ENCODE data around the gene ITGA6. TPM values are rescaled to one million over a fixed set of nuclear protein-coding genes. Genes with fewer than 3 reads are reported as not detected.

The ITGA6 gene
- total RNA-seq, 1 experiment from 2014 or later: 78.3 TPM

GRCh38 chr2:172425336-172425735 lies 2.0 kb upstream of the ITGA6 start:
- Histone ChIP-seq H3K4me1 (ENCODE audit: insufficient read depth, low read length) (peaks cover 9% of the 10 kb centered on the region; the same call in 1 of the 2 replicates), H2BK120ac (ENCODE audit: low read depth, low read length, poor library complexity, severe bottlenecking) (no peak overlapping the region), H3K79me2 (ENCODE audit: insufficient read depth, low read length) (peaks cover 9% of the 10 kb centered on the region; the same call in 1 of the 2 replicates), H2BK12ac (ENCODE audit: insufficient read length, low read depth, low read length) (no peak overlapping the region), H2BK15ac (ENCODE audit: low read depth, low read length) (no peak overlapping the region), H3K56ac (ENCODE audit: insufficient read length, low read depth, low read length) (no peak overlapping the region), H3K23ac (ENCODE audit: insufficient read length, low read depth, low read length) (no peak overlapping the region), H3K79me1 (ENCODE audit: insufficient read depth, low read depth, low read length, poor library complexity, severe bottlenecking) (peaks cover 2% of the 10 kb centered on the region), H4K5ac (ENCODE audit: insufficient read length, low read depth, low read length) (no peak overlapping the region), H4K8ac (replicated peaks; ENCODE audit: insufficient read length, low read depth, low read length) (no peak overlapping the region), H3K14ac (ENCODE audit: insufficient read depth, low read length) (no peak overlapping the region), H3K4me2 (ENCODE audit: insufficient read depth, insufficient read length, low read length) (no peak overlapping the region), H3K4ac (ENCODE audit: low read depth, low read length) (no peak overlapping the region), H2AFZ (ENCODE audit: low read length) (no peak overlapping the region), H3K27me3 (ENCODE audit: insufficient read depth, low read length) (no peaks in the 10 kb centered on the region; the same call in 1 of the 2 replicates), H3K9me3 (ENCODE audit: control insufficient read depth, low read depth, low read length) (no peaks in the 10 kb centered on the region), H3K27ac (ENCODE audit: insufficient read length, low read depth, low read length) (no peak overlapping the region), H4K91ac (ENCODE audit: insufficient read length, low read depth, low read length) (no peak overlapping the region), H2BK20ac (ENCODE audit: low read depth, low read length, poor library complexity, severe bottlenecking) (no peak overlapping the region), H2BK5ac (ENCODE audit: insufficient read length, low read length) (no peak overlapping the region), H3T11ph (ENCODE audit: low read length) (no peak overlapping the region), H2AK5ac (ENCODE audit: insufficient read length, low read length) (no peak overlapping the region), H3K18ac (ENCODE audit: insufficient read length, low read depth, low read length) (no peak overlapping the region), H3K23me2 (ENCODE audit: insufficient read length, low read depth, low read length, poor library complexity, severe bottlenecking) (peaks cover 13% of the 10 kb centered on the region), H4K20me1 (ENCODE audit: control insufficient read depth, insufficient read depth, insufficient read length) (no peaks in the 10 kb centered on the region), H3K9ac (ENCODE audit: extremely low read depth, insufficient read length, low read length) (no peak overlapping the region)
- H3K9me3 Mint-ChIP-seq: no peaks in the 10 kb centered on the region
- H3K36me3 Mint-ChIP-seq (ENCODE audit: insufficient read depth in 1 of 3, low read depth in 3 of 3): no peaks in the 10 kb centered on the region
- H3K27ac Mint-ChIP-seq: no peak overlapping the region
- peaks cover 4% of the 10 kb centered on the region for H3K27me3 Mint-ChIP-seq (ENCODE audit: low read depth)
- peaks cover 43 to 52% of the 10 kb centered on the region in 2 experiments for H3K4me1 Mint-ChIP-seq
- no peak overlapping the region for H3K4me3 Mint-ChIP-seq
- no peak for DNase-seq
- no peak for TF ChIP-seq CTCF (conservative IDR thresholded peaks at IDR 0.05)

Data from H9 (cell line).